Sigmoid colon (tissue), 7 donors: Measurements from ENCODE around the gene NECTIN1. TPM values are rescaled to one million over a fixed set of nuclear protein-coding genes. Genes with fewer than 3 reads are reported as not detected.

Experiments
- DNase-seq: peaks from one replicate; pipeline ENCODE4 v3.0.0-alpha.2; 2019
- H3K27ac ChIP-seq, 4 donors: fragments of 200-600 bp; sonication (generic); one replicate each; pipeline ENCODE4 v1.5.1; 2016 to 2019; ENCODE audit warnings: mild to moderate bottlenecking in 1 of 4
- H3K27me3 ChIP-seq, 3 donors: fragments of 200-600 bp; sonication (generic); one replicate each; pipeline ENCODE4 v1.5.1; 2019; ENCODE audit warnings: mild to moderate bottlenecking in 1 of 3
- H3K36me3 ChIP-seq, 4 donors: fragments of 200-600 bp; sonication (generic); one replicate each; pipeline ENCODE4 v1.5.1; 2016 to 2019
- H3K4me1 ChIP-seq, 4 donors: fragments of 200-600 bp; sonication (generic); one replicate each; pipeline ENCODE4 v1.5.1; 2017 to 2019
- H3K4me3 ChIP-seq, 4 donors: fragments of 200-600 bp; sonication (generic); one replicate each; pipeline ENCODE4 v1.5.1; 2017 to 2019; ENCODE audit warnings: mild to moderate bottlenecking in 2 of 4, moderate library complexity in 1 of 4
- H3K9me3 ChIP-seq, 4 donors: fragments of 200-600 bp in 3 of 4; sonication (generic) in 3 of 4; one replicate each; pipeline versions ENCODE4 v1.5.1 to v1.6.1; 2013 to 2019
- EP300 ChIP-seq, 4 donors: sonication (generic); formaldehyde crosslinking; IDR thresholded peaks; one replicate each; pipeline ENCODE4 v1.6.1; 2017; ENCODE audit warnings: antibody characterized with exemption in 4 of 4
- POLR2A ChIP-seq, 2 donors: fragments of 450-650 bp; IDR thresholded peaks; one replicate each; pipeline ENCODE4 v1.6.1; 2016; ENCODE audit warnings: antibody characterized with exemption in 2 of 2, mild to moderate bottlenecking in 2 of 2, moderate library complexity in 2 of 2
- POLR2AphosphoS5 ChIP-seq, 4 donors: sonication (generic); formaldehyde crosslinking; IDR thresholded peaks; one replicate each; pipeline ENCODE4 v1.6.1; 2017; ENCODE audit warnings: antibody characterized with exemption in 4 of 4
- WGBS, 2 donors: extraction: QIAGEN DNeasy Blood & Tissue Kit; methylation state at CpG; one replicate each; pipeline ENCODE4 v1.1.7; 2013; 5-methylcytosine and 5-hydroxymethylcytosine counted together
- intact Hi-C: fragments of 100-400 bp; cut with DNase I; formaldehyde crosslinking; loops from one replicate; pipeline ENCODE4 v1.15.1; 2023
- polyA plus RNA-seq, 3 donors: library from polyadenylated mRNA; stranded (reverse); fragments of 200-250 nt; gene quantifications; one replicate each; pipeline ENCODE4 v1.2.3, GENCODE V29; 2013
- total RNA-seq, 4 donors: library from RNA; depleted of rRNA; stranded (reverse); fragments of >200 nt; gene quantifications; one replicate each; pipeline ENCODE4 v1.1.0, GENCODE V29; 2016
- TF ChIP-seq, protein P1 (sequence below), 4 experiments: fragments of 450-650 bp in 3 of 4; fragments of 200-600 bp in 1 of 4; IDR thresholded peaks; one replicate each; pipeline ENCODE4 v1.5.1; 2016 to 2019; ENCODE audit warnings: antibody characterized with exemption in 4 of 4, mild to moderate bottlenecking in 3 of 4, moderate library complexity in 2 of 4
- donor health status: healthy with polysubstance abuse.
- donor health status: Bipolar disorder and iron deficiency.
- donor health status: healthy.

Gene NECTIN1
- total and polyA plus RNA-seq, 7 donors, result 0.16 to 19.0 (median 1.7) TPM

DNA sequence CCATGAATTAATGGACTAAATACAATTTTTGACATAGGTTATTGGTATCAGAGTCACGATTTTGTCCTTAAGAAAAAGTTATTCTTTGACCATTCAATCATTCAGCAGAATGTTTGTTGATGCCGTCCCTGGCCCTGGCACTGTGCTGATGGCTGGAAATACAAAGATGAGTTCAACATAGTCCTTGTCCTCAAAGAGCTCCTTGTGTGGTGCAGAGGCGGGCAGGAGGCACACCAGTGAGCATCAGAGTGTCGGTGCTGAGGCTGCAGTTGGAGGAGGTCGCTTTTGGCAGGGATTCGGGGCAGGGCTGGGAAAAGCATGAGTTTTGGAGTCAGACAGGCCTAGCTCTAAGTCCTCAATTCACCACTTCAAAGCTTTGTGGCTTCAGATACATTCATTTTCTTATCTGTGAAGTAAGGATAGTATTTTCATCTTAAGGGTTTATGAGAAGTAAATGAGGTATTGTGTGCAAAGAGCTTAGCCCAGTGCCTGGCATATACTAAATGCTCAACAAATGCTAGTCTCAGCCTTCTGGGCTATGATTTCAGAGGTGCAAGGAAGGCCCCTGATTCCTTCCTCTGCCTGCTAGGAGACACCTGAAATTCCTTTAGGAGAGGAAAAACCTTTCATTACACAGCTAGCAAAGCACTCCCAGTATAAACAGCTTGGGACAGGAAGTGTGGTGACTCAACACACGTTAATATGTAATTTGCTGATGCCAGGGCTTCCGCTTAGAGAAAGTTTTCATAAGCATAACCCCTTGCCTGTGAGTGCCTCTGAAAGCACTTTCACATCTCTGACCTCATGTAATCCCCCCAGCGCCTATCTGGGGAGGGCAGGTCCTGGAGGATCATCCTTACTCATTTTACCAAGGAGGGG, 113.8 kb downstream of the NECTIN1 start:
- Histone ChIP-seq H3K27me3 (no peaks in the 10 kb centered on the region), H3K4me1 (no peaks in the 10 kb centered on the region), H3K27ac (no peak overlapping the region), H3K4me3 (no peak overlapping the region), H3K9me3 (no peaks in the 10 kb centered on the region), H3K36me3 (no peaks in the 10 kb centered on the region)
- DNase-seq, result no peak
- intact Hi-C loops, result no loop called here
- TF ChIP-seq, protein P1, sequence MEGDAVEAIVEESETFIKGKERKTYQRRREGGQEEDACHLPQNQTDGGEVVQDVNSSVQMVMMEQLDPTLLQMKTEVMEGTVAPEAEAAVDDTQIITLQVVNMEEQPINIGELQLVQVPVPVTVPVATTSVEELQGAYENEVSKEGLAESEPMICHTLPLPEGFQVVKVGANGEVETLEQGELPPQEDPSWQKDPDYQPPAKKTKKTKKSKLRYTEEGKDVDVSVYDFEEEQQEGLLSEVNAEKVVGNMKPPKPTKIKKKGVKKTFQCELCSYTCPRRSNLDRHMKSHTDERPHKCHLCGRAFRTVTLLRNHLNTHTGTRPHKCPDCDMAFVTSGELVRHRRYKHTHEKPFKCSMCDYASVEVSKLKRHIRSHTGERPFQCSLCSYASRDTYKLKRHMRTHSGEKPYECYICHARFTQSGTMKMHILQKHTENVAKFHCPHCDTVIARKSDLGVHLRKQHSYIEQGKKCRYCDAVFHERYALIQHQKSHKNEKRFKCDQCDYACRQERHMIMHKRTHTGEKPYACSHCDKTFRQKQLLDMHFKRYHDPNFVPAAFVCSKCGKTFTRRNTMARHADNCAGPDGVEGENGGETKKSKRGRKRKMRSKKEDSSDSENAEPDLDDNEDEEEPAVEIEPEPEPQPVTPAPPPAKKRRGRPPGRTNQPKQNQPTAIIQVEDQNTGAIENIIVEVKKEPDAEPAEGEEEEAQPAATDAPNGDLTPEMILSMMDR (IDR thresholded peaks at IDR 0.05), result no peak
- TF ChIP-seq POLR2AphosphoS5 (IDR thresholded peaks at IDR 0.05), result no peak
- no peak for TF ChIP-seq EP300 (IDR thresholded peaks at IDR 0.05)
- TF ChIP-seq POLR2A (IDR thresholded peaks at IDR 0.05), result no peak
- 73 to 76% methylated on average over 9 of the region's 9 CpGs for WGBS, 2 donors

- Histone ChIP-seq H3K36me3 (no peaks in the 10 kb centered on the region), H3K27ac (no peak overlapping the region), H3K4me1 (no peaks in the 10 kb centered on the region), H3K9me3 (no peaks in the 10 kb centered on the region), H3K27me3 (no peaks in the 10 kb centered on the region), H3K4me3 (no peak overlapping the region)
- 84 to 90% methylated on average over 6 of the region's 6 CpGs for WGBS, 2 donors
- DNase-seq, result no peak
- intact Hi-C loops, result no loop called here
- TF ChIP-seq POLR2A (IDR thresholded peaks at IDR 0.05) (no peak), POLR2AphosphoS5 (IDR thresholded peaks at IDR 0.05) (no peak), EP300 (IDR thresholded peaks at IDR 0.05) (no peak)
- TF ChIP-seq, protein P1 (IDR thresholded peaks at IDR 0.05), result no peak
These were observed 114.6 kb downstream of the NECTIN1 start for GRCh38 chr11:119614222-119615002.

- Histone ChIP-seq H3K4me1 (no peaks in the 10 kb centered on the region), H3K9me3 (no peaks in the 10 kb centered on the region), H3K27ac (no peak overlapping the region), H3K36me3 (no peaks in the 10 kb centered on the region), H3K4me3 (no peak overlapping the region), H3K27me3 (no peaks in the 10 kb centered on the region)
- WGBS, 2 donors, result 75 to 86% methylated on average over 6 of the region's 6 CpGs
- no peak for TF ChIP-seq POLR2AphosphoS5 (IDR thresholded peaks at IDR 0.05)
- TF ChIP-seq EP300 (IDR thresholded peaks at IDR 0.05), result no peak
- TF ChIP-seq, protein P1 (IDR thresholded peaks at IDR 0.05), result no peak
- intact Hi-C loops, result no loop called here
- DNase-seq, result no peak
These were observed 116.2 kb downstream of the NECTIN1 start for GRCh38 chr11:119612814-119613213.

DNA sequence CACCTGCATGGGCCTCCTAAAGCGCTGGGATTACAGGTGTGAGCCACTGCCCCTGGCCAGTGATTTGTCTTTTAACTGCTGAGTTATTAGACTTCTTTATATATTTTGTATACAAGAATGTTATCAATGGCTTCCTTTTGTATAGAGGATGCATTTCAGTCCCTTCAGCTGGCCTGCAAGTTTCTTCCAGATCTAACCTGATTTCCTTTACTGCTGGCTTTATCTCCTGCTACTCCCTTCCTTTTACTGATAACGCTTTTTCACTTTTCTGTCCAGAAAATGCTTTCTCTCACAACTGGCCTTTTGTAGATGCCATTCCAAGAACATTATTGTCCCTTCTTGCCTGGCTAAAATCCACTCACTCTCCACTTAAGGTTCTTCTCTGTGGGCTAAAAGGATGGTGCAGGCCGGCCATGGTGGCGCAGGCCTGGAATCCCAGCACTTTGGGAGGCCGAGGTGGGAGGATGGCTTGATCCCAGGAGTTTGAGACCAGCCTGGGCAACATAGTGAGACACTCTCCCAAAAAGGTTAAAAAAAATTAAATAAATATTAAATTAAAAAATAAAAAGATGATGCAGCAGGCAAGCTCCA, 118.1 kb downstream of the NECTIN1 start:
- no peak overlapping the region for H3K4me3 ChIP-seq
- no peaks in the 10 kb centered on the region for H3K4me1 ChIP-seq
- no peak overlapping the region for H3K27ac ChIP-seq
- WGBS, 2 donors, result 94 to 95% methylated on average over 5 of the region's 5 CpGs
- DNase-seq, result no peak
- no peak for TF ChIP-seq POLR2A (IDR thresholded peaks at IDR 0.05)
- TF ChIP-seq, protein P1 (IDR thresholded peaks at IDR 0.05), result no peak
- no peak for TF ChIP-seq POLR2AphosphoS5 (IDR thresholded peaks at IDR 0.05)
- TF ChIP-seq EP300 (IDR thresholded peaks at IDR 0.05), result no peak
- intact Hi-C loops, result no loop called here
- no peaks in the 10 kb centered on the region for H3K9me3 ChIP-seq
- H3K27me3 ChIP-seq, result peaks cover 0 to 5% (median 0%) of the 10 kb centered on the region in 3 donors
- H3K36me3 ChIP-seq, result no peaks in the 10 kb centered on the region
